SH-SY5Y (cell line): Measurements from ENCODE around the gene MRPS21.

Source experiments
- GATA2 ChIP-seq: IDR thresholded peaks from 2 replicates; pipeline ENCODE4 v1.6.1; 2011; ENCODE audit warnings: mild to moderate bottlenecking, low read depth, low read length
- GATA3 ChIP-seq: IDR thresholded peaks from 2 replicates; pipeline ENCODE4 v1.6.1; 2011; ENCODE audit warnings: low read depth, mild to moderate bottlenecking, low read length, moderate library complexity

Gene MRPS21

DNA sequence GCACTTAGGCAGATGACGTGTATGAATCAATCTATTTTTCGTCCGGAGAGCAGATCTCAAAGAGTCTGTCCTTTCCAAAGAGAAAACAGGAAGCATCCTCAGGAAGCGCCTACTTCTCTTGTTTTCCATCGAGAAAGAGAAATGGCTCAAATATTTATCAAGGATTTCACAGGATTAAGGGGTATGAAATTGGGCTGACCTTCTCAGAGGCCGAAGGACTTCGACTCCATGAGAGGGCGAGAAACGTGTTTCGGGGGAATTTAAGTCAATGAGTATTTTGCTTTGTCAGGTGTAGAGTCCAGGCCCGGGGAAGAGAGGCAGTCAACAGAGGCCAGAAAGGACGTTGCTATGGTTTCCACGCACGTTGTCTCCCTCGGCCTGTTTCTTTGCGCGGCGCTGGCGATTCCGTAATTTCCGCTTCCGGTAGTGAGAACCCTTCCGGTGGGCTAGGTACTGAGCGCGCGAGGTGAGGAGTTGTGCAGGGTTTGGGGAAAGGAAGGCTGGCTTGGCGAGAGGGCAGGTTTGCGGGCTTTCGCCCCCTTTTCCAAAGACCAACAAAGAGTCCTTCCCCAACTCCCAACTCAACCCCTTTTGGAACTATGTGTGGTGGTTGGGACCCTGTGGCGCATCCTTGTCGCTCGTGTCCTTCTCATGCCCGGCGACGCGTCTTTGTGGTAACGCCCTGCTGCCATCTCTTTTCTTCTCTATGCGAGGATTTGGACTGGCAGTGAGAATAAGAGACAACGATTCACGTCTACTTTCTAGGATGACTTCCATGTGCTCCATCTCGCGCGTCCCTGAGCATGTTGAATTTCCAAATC, at the start of gene MRPS21:
Gene MRPS21, plus strand, starts transcription at position 429 of the 821 bp plus-strand sequence. CDS start 506 bp downstream, outside the sequence.
- TF ChIP-seq GATA3 (no peak), GATA2 (no peak)

DNA sequence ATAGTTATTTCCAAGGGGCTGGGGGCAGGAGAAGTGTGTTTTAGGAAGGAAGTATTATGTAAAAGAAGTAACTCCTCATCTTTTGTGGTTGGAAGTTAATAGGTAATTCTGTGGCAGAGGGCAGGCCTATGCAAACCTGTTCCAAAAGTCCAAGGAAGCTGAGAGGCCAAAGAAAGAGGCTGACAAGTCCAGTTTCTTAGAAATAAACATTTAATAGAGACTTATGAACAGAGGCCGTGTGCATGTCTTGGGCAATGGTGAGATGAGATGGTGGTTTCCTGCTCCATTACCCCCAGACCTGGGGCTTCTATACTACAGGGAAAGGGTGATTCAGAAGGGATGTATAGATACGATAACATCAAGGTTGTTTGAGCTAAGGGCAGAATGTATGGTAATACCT, 43.7 kb upstream of the MRPS21 start:
- no peak for TF ChIP-seq GATA3
- no peak for TF ChIP-seq GATA2

DNA sequence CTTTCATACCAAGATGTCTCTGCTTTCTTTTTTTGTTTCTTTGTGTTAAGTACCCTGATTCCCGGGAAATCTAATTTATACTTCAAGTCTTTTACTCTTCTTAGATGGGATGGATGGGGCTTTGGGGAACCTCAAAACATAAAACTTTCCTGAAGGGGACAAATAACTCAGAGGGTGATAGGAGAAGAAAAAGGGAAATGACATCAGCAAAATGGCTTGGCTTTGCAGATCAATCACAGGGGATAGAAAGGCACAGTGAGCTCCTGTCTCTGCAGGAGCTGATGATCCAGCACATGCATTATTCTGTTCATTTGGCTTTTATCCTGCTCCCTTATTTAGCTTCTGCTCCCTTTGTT, 37.5 kb upstream of the MRPS21 start:
- TF ChIP-seq GATA3 (no peak), GATA2 (no peak)

DNA sequence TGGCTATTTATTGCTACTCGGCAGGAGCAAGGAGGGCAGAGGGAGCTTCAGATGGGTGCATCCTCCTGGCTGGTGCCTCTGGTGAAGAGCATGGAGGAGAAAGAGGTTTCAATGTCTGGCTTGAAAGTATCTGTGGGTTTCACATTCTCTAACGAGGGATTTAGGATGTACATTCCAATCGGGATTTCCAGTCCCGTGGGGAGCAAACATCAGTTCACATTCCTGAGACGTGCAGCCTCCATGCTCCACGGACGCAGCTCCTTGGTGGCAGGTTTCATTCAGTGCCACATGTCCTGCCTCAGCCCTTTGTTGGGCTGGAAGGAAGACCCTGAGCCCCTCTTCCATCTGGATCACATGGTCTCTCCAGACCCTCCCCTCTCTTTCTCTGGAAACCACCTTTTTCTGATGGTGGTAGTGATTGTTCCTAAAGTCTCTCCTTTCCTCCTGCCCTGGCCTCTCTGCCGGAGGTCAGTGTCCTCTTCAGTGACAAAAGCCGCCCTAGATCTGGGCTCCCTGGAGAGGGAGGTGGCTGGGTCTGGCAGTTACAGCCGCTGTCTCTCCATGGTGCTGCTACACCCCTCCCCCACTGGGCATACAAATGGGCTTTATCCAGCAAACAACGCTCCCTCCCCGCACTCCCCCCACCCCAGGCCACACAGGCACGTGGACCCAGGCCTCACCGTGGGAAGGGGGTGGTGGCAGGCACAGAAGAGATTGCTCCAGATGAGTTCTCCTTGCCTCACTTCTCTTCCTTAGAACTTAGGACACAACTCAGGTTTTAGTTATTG, 36.9 kb upstream of the MRPS21 start:
- TF ChIP-seq GATA2 = no peak
- TF ChIP-seq GATA3 = no peak

DNA sequence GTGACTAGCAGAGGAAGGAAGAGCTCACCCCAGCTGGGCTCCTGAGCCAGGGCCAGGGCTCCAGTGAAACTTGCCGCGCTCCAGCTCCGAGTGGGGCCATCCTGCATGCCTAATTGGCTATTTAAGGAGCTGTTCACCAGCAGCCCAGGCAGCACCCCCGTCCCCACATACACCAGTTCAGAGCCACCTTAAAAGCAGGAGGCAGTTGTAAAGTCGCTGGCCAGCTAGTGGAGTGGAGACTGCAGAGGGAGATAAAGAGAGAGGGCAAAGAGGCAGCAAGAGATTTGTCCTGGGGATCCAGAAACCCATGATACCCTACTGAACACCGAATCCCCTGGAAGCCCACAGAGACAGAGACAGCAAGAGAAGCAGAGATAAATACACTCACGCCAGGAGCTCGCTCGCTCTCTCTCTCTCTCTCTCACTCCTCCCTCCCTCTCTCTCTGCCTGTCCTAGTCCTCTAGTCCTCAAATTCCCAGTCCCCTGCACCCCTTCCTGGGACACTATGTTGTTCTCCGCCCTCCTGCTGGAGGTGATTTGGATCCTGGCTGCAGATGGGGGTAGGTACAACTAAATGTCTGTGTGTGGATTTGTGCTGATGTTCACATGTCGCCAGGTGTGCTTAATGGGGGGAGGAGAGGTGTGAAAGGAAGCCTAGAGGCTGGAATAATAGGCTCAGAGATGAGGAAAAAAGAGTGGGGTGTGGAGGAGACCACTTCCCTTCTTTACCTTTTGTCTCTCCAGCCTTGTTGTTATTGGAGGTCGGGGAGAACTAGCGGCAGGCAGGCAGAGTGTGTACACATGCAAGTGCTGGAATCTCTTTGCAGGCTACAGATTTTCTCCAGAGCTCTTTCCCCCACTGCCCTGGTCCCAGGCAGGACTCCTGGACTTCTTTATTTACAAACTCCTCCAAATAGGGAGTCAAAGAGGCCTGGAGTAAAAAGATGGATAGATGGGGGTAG, 35.8 kb upstream of the MRPS21 start, which contains the start of gene CA14:
Gene CA14, plus strand, starts transcription at position 151 of the 962 bp plus-strand sequence. Its CDS starts 355 bp downstream, at position 506.
- TF ChIP-seq GATA3 = no peak
- no peak for TF ChIP-seq GATA2

DNA sequence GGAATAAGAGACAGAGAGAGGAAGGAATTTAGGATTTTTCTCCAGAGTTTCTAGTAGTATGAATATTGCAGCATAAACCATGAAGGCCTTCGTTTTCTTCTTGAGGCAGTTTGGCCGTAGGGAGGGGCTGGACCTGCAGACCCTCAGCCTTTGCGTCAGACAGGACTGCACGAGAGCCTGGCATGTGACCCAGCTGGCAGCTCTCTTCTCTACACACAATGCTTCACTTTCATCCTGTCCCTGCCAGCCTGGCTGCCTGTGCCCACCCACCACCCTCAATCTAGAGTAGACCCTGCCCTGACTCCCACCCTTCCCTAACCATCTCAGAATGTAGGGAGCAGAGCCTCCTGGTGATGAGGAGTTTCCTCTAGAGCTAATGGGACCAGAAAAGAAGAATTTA, 34.4 kb upstream of the MRPS21 start:
- TF ChIP-seq GATA2 (no peak), GATA3 (no peak)

DNA sequence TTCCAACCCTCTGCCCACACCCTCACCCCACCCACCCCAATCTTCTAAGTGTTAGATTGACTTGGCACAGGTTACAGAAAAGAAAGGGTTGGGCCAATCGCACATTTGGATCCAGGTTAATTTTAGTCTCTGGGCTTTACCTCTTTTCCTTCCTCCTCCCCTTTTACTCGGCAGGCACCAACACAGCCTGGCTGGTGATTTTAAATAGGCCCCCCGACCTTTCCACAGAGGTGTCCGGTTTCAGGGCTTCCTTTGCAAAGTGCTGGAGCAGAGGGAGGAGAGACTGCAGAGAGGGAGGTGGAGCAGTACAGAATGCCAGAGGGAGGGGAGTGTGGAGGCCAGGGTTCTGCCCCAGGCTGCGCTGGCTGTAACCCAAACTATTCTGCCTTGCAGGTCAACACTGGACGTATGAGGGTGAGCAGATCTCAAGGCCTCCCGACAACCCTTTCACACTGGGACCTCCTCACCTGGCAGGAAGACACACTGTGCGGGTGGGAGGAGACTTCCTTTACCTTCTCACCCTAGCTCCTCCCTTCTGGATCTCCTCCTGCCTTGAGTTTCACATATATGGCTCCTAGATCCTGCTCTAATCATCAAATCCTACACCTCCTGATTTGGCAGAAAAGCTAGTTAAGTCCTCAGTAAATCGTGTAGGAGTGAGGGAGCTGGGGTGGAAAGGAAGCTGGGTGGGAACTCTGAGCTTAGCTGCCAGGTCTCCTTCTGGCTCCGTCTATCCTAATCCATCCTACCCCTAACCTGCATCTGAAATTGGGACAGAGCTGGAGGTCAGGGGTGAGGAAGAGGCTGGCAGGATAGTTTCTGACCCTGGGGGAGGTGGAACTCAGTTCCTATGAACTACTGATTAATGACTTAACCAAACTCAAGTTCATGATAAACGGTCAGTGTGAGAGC, 33.6 kb upstream of the MRPS21 start:
- TF ChIP-seq GATA2 = no peak
- no peak for TF ChIP-seq GATA3

DNA sequence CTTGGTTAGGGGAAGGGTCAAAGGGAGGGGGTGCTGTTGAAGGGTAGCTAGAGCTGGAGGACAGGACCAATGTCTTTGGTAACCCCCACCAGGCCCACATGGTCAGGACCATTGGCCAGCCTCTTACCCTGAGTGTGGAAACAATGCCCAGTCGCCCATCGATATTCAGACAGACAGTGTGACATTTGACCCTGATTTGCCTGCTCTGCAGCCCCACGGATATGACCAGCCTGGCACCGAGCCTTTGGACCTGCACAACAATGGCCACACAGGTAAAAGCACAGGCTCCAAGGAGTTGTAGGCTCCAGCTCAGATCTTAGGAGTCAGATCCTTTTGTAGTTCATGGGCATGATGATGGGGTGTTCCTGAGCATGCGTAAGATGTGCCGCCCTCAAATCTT, 32.3 kb upstream of the MRPS21 start:
- TF ChIP-seq GATA2 (no peak), GATA3 (no peak)

DNA sequence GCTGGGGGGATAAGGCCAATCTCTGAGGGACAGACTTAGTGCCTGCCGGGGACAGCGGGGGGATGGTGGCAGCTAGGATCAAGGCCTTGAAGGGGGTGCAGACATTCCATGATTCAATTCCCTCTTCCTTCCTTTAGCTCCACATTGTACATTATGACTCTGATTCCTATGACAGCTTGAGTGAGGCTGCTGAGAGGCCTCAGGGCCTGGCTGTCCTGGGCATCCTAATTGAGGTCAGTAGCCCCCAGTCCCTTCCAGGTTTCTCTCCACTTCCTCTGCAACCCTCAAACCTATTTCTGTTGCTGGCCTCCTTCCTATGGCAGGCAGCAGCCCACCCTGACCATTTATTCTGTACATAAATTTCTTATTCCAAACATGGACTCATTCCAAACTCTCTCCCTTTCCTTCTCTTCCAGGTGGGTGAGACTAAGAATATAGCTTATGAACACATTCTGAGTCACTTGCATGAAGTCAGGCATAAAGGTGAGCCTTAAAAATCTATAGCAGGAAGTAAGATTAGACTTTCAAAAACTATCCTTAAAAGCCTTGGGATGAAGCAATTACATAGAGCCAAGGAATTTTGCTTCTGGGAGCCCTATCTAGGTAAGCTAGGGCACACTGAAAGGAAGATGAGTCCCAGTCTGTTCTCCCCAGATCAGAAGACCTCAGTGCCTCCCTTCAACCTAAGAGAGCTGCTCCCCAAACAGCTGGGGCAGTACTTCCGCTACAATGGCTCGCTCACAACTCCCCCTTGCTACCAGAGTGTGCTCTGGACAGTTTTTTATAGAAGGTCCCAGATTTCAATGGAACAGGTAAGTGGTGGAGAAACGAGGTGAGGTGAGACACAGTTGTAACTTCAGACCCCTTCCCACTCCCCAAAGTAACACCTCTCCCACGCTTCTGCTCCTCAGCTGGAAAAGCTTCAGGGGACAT, 31.0 kb upstream of the MRPS21 start:
- TF ChIP-seq GATA2 (no peak), GATA3 (no peak)

DNA sequence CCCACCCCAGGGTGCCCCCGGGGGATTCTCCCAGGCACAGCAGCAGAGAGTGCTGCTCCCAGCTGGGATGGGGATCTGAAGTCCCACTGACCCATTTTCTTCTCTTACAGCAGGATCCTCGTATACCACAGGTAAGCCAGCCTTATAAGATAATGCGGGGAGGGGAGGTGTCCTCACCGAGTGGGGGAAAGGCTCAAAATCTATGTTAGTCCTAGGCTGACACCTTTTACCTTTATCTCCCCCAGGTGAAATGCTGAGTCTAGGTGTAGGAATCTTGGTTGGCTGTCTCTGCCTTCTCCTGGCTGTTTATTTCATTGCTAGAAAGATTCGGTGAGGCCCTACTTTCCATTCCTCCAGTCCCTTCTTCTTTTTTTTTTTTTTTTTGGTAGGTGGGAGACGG, 30.1 kb upstream of the MRPS21 start:
- TF ChIP-seq GATA3 (no peak), GATA2 (no peak)

DNA sequence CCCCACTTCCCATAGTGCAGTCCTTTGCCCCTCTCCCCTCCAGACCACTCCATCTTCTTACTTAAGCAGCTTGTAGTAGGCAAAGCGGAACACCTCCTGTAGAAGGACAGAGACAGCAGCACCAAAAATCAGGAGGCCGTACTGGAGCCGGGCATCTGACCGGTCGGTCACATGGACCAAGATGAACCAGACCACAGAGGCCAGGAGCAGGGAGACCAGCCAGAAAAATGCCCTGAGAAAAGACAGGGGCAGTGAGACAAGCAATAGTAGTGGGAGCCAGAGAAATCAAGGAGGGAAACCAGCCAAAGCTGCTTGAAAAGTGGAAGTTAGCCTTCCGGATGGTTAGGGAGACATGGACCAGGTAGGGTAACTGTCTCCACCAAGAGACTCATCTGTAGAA, 25.8 kb upstream of the MRPS21 start:
- TF ChIP-seq GATA2 = no peak
- TF ChIP-seq GATA3 = no peak

DNA sequence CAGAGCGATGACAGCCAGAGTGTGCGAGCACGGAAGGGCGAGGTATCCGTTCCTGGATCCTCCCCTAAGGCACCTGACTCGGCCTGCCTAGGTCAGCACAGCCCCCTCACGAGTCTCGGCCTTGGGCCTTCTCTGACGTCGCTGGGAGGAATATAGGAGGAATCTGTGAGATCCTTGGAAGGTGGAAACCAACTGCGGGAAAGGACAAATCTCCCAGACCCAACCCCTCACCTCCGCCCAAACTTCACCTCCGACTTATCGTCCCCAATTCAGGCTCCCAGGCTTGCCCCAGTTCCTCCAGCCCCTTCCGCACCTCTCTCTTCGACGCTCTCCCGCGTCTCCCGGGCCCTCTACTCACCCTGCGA, 25.3 kb upstream of the MRPS21 start:
- no peak for TF ChIP-seq GATA3
- no peak for TF ChIP-seq GATA2
